PFSK-1 (cell line): ENCODE measurements around the gene SLC5A9.

ENCODE experiments used
- FOXP2 ChIP-seq: optimal IDR thresholded peaks from 2 replicates; pipeline ENCODE3; 2011; ENCODE audit warnings: borderline replicate concordance, control low read depth, inconsistent platforms; ENCODE audit not compliant: insufficient read depth; ENCODE audit errors: extremely low read length, extremely low read depth
- POLR2AphosphoS5 ChIP-seq: IDR thresholded peaks from 2 replicates; pipeline ENCODE4 v1.6.1; 2012; ENCODE audit warnings: low read depth, mild to moderate bottlenecking, control low read depth, low read length, moderate library complexity
- REST ChIP-seq, 2 experiments: IDR thresholded peaks; 2 replicates each; pipeline versions ENCODE4 v1.6.1 to v1.8.0; 2011 to 2012; ENCODE audit warnings: low read depth in 2 of 2, low read length in 2 of 2, control low read depth in 1 of 2, inconsistent platforms in 1 of 2, mild to moderate bottlenecking in 1 of 2, moderate library complexity in 1 of 2; ENCODE audit not compliant: insufficient read depth in 1 of 2
- SIN3A ChIP-seq: IDR thresholded peaks from 2 replicates; pipeline ENCODE4 v1.6.1; 2012; ENCODE audit warnings: mild to moderate bottlenecking, low read length, moderate library complexity, borderline replicate concordance; ENCODE audit not compliant: insufficient read depth
- TAF1 ChIP-seq: IDR thresholded peaks from 2 replicates; pipeline ENCODE4 v1.6.1; 2012; ENCODE audit warnings: low read length, control low read depth, borderline replicate concordance; ENCODE audit not compliant: insufficient read depth

Gene SLC5A9

GRCh38 chr1:48196237-48196636, 26.3 kb upstream of the SLC5A9 start:
- TF ChIP-seq SIN3A, result no peak

- TF ChIP-seq FOXP2 (no peak), TAF1 (no peak), SIN3A (no peak), POLR2AphosphoS5 (no peak), REST (IDR thresholded peaks at IDR 0.05; ENCODE audit: insufficient read depth in 1 of 2, low read depth in 2 of 2, low read length in 2 of 2) (no peak)
Observed at GRCh38 chr1:48198970-48199369, 23.5 kb upstream of the SLC5A9 start.

- TF ChIP-seq SIN3A, result no peak
- TF ChIP-seq TAF1, result no peak
- TF ChIP-seq POLR2AphosphoS5, result no peak
- no peak for TF ChIP-seq FOXP2
- no peak for TF ChIP-seq REST (IDR thresholded peaks at IDR 0.05; ENCODE audit: insufficient read depth in 1 of 2, low read depth in 2 of 2, low read length in 2 of 2)
Observed at GRCh38 chr1:48200166-48200900, 22.2 kb upstream of the SLC5A9 start.

GRCh38 chr1:48202030-48202752, 20.3 kb upstream of the SLC5A9 start:
- no peak for TF ChIP-seq REST (IDR thresholded peaks at IDR 0.05; ENCODE audit: insufficient read depth in 1 of 2, low read depth in 2 of 2, low read length in 2 of 2)
- no peak for TF ChIP-seq TAF1
- no peak for TF ChIP-seq POLR2AphosphoS5
- TF ChIP-seq FOXP2, result no peak
- no peak for TF ChIP-seq SIN3A

- TF ChIP-seq REST (IDR thresholded peaks at IDR 0.05; ENCODE audit: insufficient read depth in 1 of 2, low read depth in 2 of 2, low read length in 2 of 2) (no peak), SIN3A (no peak), TAF1 (no peak), POLR2AphosphoS5 (no peak), FOXP2 (no peak)
Observed at GRCh38 chr1:48203287-48203900, 19.1 kb upstream of the SLC5A9 start.
